ENCODE measurements around the gene SRA1.
A peak's percentile ranks its signal among the peaks of the same experiment; 100 is the strongest.

DNA sequence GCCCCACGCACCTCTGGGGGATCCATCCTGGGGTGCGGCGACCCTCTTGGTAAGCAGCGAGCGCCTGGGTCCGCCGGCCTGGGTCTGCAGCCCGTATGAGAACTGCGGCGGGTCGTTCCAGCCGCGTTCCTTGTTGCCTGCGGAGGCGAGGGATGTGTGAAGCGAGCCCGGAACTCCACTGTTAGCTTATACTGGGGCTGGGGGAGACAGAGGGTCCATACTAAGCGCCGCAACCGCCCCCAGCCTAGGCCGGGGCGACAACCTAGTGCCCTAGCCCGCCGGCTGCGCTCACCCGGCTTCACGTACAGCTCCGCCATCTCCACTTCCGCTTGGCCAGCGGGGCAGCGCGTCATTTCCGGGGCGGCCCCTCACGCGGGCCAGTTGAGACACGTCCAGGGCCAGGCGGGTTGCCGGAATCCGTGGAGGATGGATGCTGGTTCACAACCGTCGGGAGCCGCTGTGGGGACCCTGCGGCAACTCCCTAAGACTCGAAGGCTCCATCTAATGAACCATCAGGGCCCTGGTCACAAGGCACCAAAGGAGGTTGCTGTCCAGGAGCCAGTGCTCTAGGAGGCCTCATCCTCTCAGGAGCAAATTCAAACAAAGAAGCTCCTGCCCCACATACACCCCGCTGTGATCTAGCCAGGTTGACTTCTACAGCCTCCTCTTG, at the start of gene SRA1:
- peak; percentile 97 for TF ChIP-seq POLR2A (IDR thresholded peaks at IDR 0.05; ENCODE audit: low read depth, low read length)
- TF ChIP-seq POLR2AphosphoS5 (IDR thresholded peaks at IDR 0.05; ENCODE audit: low read depth, low read length), result peak; percentile 98
- TF ChIP-seq TAF1 (IDR thresholded peaks at IDR 0.05; ENCODE audit: low read depth, low read length), result peak; percentile 90; the same call in 1 of the 2 replicates
- TF ChIP-seq PAX5 (IDR thresholded peaks at IDR 0.05; ENCODE audit: insufficient read depth, low read length, severe bottlenecking), result peak; percentile 2
- TF ChIP-seq SPI1 (IDR thresholded peaks at IDR 0.05; ENCODE audit: low read depth, low read length), result peak; percentile 75

Data from GM12891 (cell line).